H1 (cell line): Measurements from ENCODE around the gene CEP120. TPM values are rescaled to one million over a fixed set of nuclear protein-coding genes. Genes with fewer than 3 reads are reported as not detected.

Experiments used
- CTCF ChIA-PET: fragments of 300-600 bp; sonication (Branson Sonifier 250); formaldehyde crosslinking; loops from one replicate; lab custom pipeline; 2021; ENCODE audit not compliant: partially characterized antibody; lab: Charles Lee
- POLR2A ChIA-PET: fragments of 300-600 bp; sonication (Branson Sonifier 250); formaldehyde crosslinking; loops from one replicate; lab custom pipeline; 2021; ENCODE audit warnings: inconsistent platforms; ENCODE audit not compliant: partially characterized antibody; lab: Charles Lee
- DNase-seq, 2 experiments: peaks; one replicate each; pipeline versions ENCODE4 v3.0.0 to v3.0.0-alpha.2; 2010 to 2022; ENCODE audit warnings: low spot score in 2 of 2, low read depth in 1 of 2, mixed read lengths in 1 of 2
- FAIRE-seq: peaks from 2 replicates; lab custom pipeline; 2011; peaks lifted over from hg19 to GRCh38; lab: Jason Lieb, UNC
- H2AFZ ChIP-seq: 2 replicates; pipeline ENCODE4 v1.8.1; 2012; ENCODE audit warnings: low read length, inconsistent platforms
- H2AK5ac ChIP-seq: 2 replicates; pipeline ENCODE4 v1.6.1; 2013; ENCODE audit warnings: low read depth, low read length
- H2BK120ac ChIP-seq: replicated peaks from 2 replicates; pipeline ENCODE3; 2013; ENCODE audit warnings: low read depth, low read length, inconsistent platforms
- H2BK12ac ChIP-seq: 2 replicates; pipeline ENCODE4 v1.6.1; 2013; ENCODE audit warnings: low read depth, low read length
- H2BK15ac ChIP-seq: 2 replicates; pipeline ENCODE4 v1.6.1; 2013; ENCODE audit warnings: low read length
- H2BK20ac ChIP-seq: 2 replicates; pipeline ENCODE4 v1.6.1; 2013; ENCODE audit warnings: low read length
- H2BK5ac ChIP-seq: 2 replicates; pipeline ENCODE4 v1.6.1; 2013; ENCODE audit warnings: low read depth, low read length
- H3K14ac ChIP-seq: 2 replicates; pipeline ENCODE4 v1.6.1; 2013; ENCODE audit warnings: inconsistent platforms; ENCODE audit not compliant: insufficient read length
- H3K18ac ChIP-seq: 2 replicates; pipeline ENCODE4 v1.6.1; 2013; ENCODE audit warnings: low read length; ENCODE audit errors: extremely low read depth
- H3K23ac ChIP-seq: 2 replicates; pipeline ENCODE4 v1.6.1; 2013; ENCODE audit warnings: inconsistent platforms; ENCODE audit not compliant: insufficient read length
- H3K23me2 ChIP-seq: 2 replicates; pipeline ENCODE4 v1.6.1; 2013; ENCODE audit warnings: low read depth, low read length
- H3K27ac ChIP-seq: 2 replicates; pipeline ENCODE4 v1.6.1; 2011; ENCODE audit warnings: low read depth, low read length, inconsistent platforms
- H3K27me3 ChIP-seq, 4 experiments: replicated peaks in 1 of 4; 1 replicate in 1 of 4; 2 replicates in 3 of 4; pipeline versions ENCODE4 v1.6.1 to v1.8.1; 2011 to 2013; ENCODE audit warnings: low read length in 3 of 4, mild to moderate bottlenecking in 3 of 4, inconsistent platforms in 2 of 4, mixed read lengths in 2 of 4, moderate library complexity in 1 of 4; ENCODE audit not compliant: control insufficient read depth in 3 of 4, insufficient read depth in 3 of 4; ENCODE audit errors: extremely low read depth in 1 of 4
- H3K36me3 ChIP-seq, 4 experiments: 2 replicates each; pipeline versions ENCODE4 v1.6.1 to v1.8.1; 2011 to 2013; ENCODE audit warnings: mild to moderate bottlenecking in 4 of 4, low read length in 3 of 4, moderate library complexity in 2 of 4, control low read depth in 1 of 4, inconsistent platforms in 1 of 4; ENCODE audit not compliant: insufficient read depth in 4 of 4, control insufficient read depth in 2 of 4
- H3K4ac ChIP-seq: replicated peaks from 2 replicates; pipeline ENCODE3; 2013; ENCODE audit warnings: low read length, low read depth, mixed read lengths, inconsistent platforms; ENCODE audit not compliant: insufficient read length
- H3K4me1 ChIP-seq, 4 experiments: replicated peaks in 1 of 4; 1 replicate in 1 of 4; 2 replicates in 3 of 4; pipeline versions ENCODE4 v1.6.1 to v1.8.1; 2011 to 2013; ENCODE audit warnings: low read length in 3 of 4, inconsistent platforms in 2 of 4, mixed read lengths in 1 of 4; ENCODE audit not compliant: insufficient read depth in 4 of 4, control insufficient read depth in 3 of 4
- H3K4me2 ChIP-seq, 2 experiments: 2 replicates each; pipeline versions ENCODE4 v1.6.1 to v1.8.1; 2011 to 2013; ENCODE audit warnings: low read depth in 2 of 2, low read length in 2 of 2, control low read depth in 1 of 2, inconsistent platforms in 1 of 2, mild to moderate bottlenecking in 1 of 2; ENCODE audit not compliant: insufficient read depth in 1 of 2
- H3K4me3 ChIP-seq, 4 experiments: fragments of 200-600, 300-600 bp in 1 of 4; sonication (generic), shearing (Covaris generic), sonication (Bioruptor Twin) in 1 of 4; 2 replicates each; pipeline versions ENCODE4 v1.5.1 to v1.8.1; 2011 to 2016; ENCODE audit warnings: low read length in 4 of 4, low read depth in 3 of 4, control low read depth in 2 of 4, inconsistent platforms in 2 of 4, mild to moderate bottlenecking in 2 of 4, mixed read lengths in 1 of 4, moderate library complexity in 1 of 4; ENCODE audit not compliant: insufficient read depth in 2 of 4; ENCODE audit errors: extremely low read depth in 1 of 4
- H3K56ac ChIP-seq: replicated peaks from 2 replicates; pipeline ENCODE3; 2013; ENCODE audit warnings: low read depth, mild to moderate bottlenecking, mixed read lengths, low read length, inconsistent platforms; ENCODE audit not compliant: insufficient read length
- H3K79me1 ChIP-seq: 2 replicates; pipeline ENCODE4 v1.6.1; 2013; ENCODE audit warnings: low read depth, low read length, control low read depth
- H3K79me2 ChIP-seq, 2 experiments: 2 replicates each; pipeline versions ENCODE4 v1.6.1 to v1.8.1; 2012 to 2013; ENCODE audit warnings: low read length in 2 of 2, mild to moderate bottlenecking in 2 of 2, inconsistent platforms in 1 of 2; ENCODE audit not compliant: insufficient read depth in 2 of 2, control insufficient read depth in 1 of 2
- H3K9ac ChIP-seq, 4 experiments: replicated peaks in 1 of 4; 1 replicate in 1 of 4; 2 replicates in 3 of 4; pipeline versions ENCODE4 v1.6.1 to v1.8.1; 2011 to 2013; ENCODE audit warnings: low read depth in 3 of 4, low read length in 3 of 4, control low read depth in 2 of 4, mild to moderate bottlenecking in 2 of 4, moderate library complexity in 2 of 4, inconsistent platforms in 1 of 4; ENCODE audit errors: extremely low read depth in 1 of 4
- H3K9me3 ChIP-seq, 2 experiments: 2 replicates each; pipeline versions ENCODE4 v1.6.1 to v1.8.1; 2012 to 2013; ENCODE audit warnings: mild to moderate bottlenecking in 2 of 2, moderate library complexity in 2 of 2, control low read depth in 1 of 2, inconsistent platforms in 1 of 2, low read depth in 1 of 2, low read length in 1 of 2, mixed read lengths in 1 of 2; ENCODE audit not compliant: insufficient read depth in 2 of 2
- H4K20me1 ChIP-seq, 2 experiments: replicated peaks in 1 of 2; 2 replicates each; pipeline versions ENCODE3 to v1.8.1; 2011 to 2013; ENCODE audit warnings: inconsistent platforms in 2 of 2, low read length in 2 of 2, mild to moderate bottlenecking in 1 of 2; ENCODE audit not compliant: insufficient read depth in 2 of 2, control insufficient read depth in 1 of 2
- H4K5ac ChIP-seq: 2 replicates; pipeline ENCODE4 v1.6.1; 2013; ENCODE audit warnings: low read length, low read depth, mixed read lengths, inconsistent platforms; ENCODE audit not compliant: insufficient read length
- H4K8ac ChIP-seq: 2 replicates; pipeline ENCODE4 v1.8.0; 2013; ENCODE audit warnings: mild to moderate bottlenecking, moderate library complexity, low read length, inconsistent platforms; ENCODE audit not compliant: insufficient read depth; ENCODE audit errors: extremely low read depth
- H4K91ac ChIP-seq: replicated peaks from 2 replicates; pipeline ENCODE3; 2013; ENCODE audit warnings: low read length, mixed read lengths, inconsistent platforms; ENCODE audit not compliant: insufficient read length
- KDM1A ChIP-seq: fragments of 200-600, 300-600 bp; sonication (generic); IDR thresholded peaks from 2 replicates; pipeline ENCODE4 v1.7.1; 2016; ENCODE audit warnings: mild to moderate bottlenecking, low read length, borderline replicate concordance
- SP4 ChIP-seq: IDR thresholded peaks from 2 replicates; pipeline ENCODE4 v1.6.1; 2012; ENCODE audit warnings: low read length, inconsistent platforms
- WGBS, 2 experiments: shearing (Covaris generic) in 1 of 2; methylation state at CpG; one replicate each; pipeline versions ENCODE4 v1.1.6 to v1.1.7; 2013 to 2015; ENCODE audit warnings: low lambda C conversion rate in 2 of 2, mixed read lengths in 2 of 2, inconsistent platforms in 1 of 2, low coverage in 1 of 2, missing lambda C conversion rate in 1 of 2; ENCODE audit not compliant: insufficient replicate concordance in 2 of 2, insufficient coverage in 1 of 2, insufficient read length in 1 of 2; ENCODE audit errors: extremely low coverage in 1 of 2, missing lambda C conversion rate in 1 of 2; 5-methylcytosine and 5-hydroxymethylcytosine counted together
- polyA plus RNA-seq, 7 experiments: library from polyadenylated mRNA; depleted of rRNA in 3 of 7; stranded (reverse) in 5 of 7; unstranded in 2 of 7; fragments of >200 nt in 5 of 7; fragments of 200-250 nt in 2 of 7; gene quantifications; 1 replicate in 5 of 7; 2 replicates in 1 of 7; 4 replicates in 1 of 7; pipeline versions ENCODE4 v1.2.1 to v1.2.3, GENCODE V29; 2011 to 2013; ENCODE audit warnings: missing spikeins in 2 of 7, mixed read lengths in 2 of 7
- total RNA-seq: library from RNA; stranded (reverse); fragmentation: NEBNext Ultra II Directional; extraction: Animal tissue kit (Norgen Biotek cat#: 25700); gene quantifications from 2 replicates; pipeline ENCODE4 v1.2.1, GENCODE V29; 2021

The CEP120 gene
- total and polyA plus RNA-seq, 2 of the 8 experiments (the other 6 are each of a cell fraction or from before 2014, with no cell fraction given) = 9.3 to 17.9 TPM

GRCh38 chr5:123448743-123449142, 25.5 kb upstream of the CEP120 start:
- Histone ChIP-seq H2AFZ (no peak overlapping the region), H3K23ac (no peak overlapping the region)
- CTCF ChIA-PET = no interaction called here

More at GRCh38 chr5:123448743-123449142, 25.5 kb upstream of the CEP120 start:
- Histone ChIP-seq H2BK15ac (no peak overlapping the region), H2BK20ac (no peak overlapping the region), H2BK5ac (no peak overlapping the region), H4K91ac (no peak overlapping the region), H3K18ac (no peak overlapping the region), H4K20me1 (no peaks in the 10 kb centered on the region), H3K4me1 (peaks cover 0 to 2% (median 0%) of the 10 kb centered on the region in 4 experiments; a peak in 2 of 7 replicates), H4K8ac (no peak overlapping the region), H2BK120ac (no peak overlapping the region), H2AK5ac (no peak overlapping the region), H3K56ac (no peak overlapping the region), H3K27ac (no peak overlapping the region), H3K4me2 (no peak overlapping the region), H2BK12ac (no peak overlapping the region), H3K36me3 (no peaks in the 10 kb centered on the region), H3K27me3 (no peaks in the 10 kb centered on the region), H3K79me1 (no peaks in the 10 kb centered on the region), H3K4me3 (no peak overlapping the region), H4K5ac (no peak overlapping the region), H3K4ac (no peak overlapping the region), H3K14ac (no peak overlapping the region), H3K9me3 (no peaks in the 10 kb centered on the region), H3K9ac (no peak overlapping the region), H3K79me2 (no peaks in the 10 kb centered on the region), H3K23me2 (no peaks in the 10 kb centered on the region)
- DNase-seq = no peak
- no peak for FAIRE-seq
- POLR2A ChIA-PET = no interaction called here
- TF ChIP-seq KDM1A (no peak), SP4 (no peak)
- 80% methylated on average over 6 of the region's 6 CpGs; no CpG with 5 or more reads in 1 of the 2 experiments for WGBS, 2 experiments
